ENCODE results near the gene ARPIN.

- no peak for TF ChIP-seq CTCF (IDR thresholded peaks at IDR 0.05; ENCODE audit: insufficient read depth, low read length)
- no peak for TF ChIP-seq POLR2AphosphoS5 (IDR thresholded peaks at IDR 0.05; ENCODE audit: low read depth)
- TF ChIP-seq REST (IDR thresholded peaks at IDR 0.05; ENCODE audit: insufficient replicate concordance, low read depth) = no peak
- no peak for TF ChIP-seq GABPA (IDR thresholded peaks at IDR 0.05; ENCODE audit: low read depth)
Measured at GRCh38 chr15:89908226-89908625, 4.5 kb downstream of the ARPIN start.
